HG03108 (cell line): ENCODE measurements around the gene PRAMEF2.
"Not testable (repeated sequence)": the region's sequence is repeated elsewhere in the genome, so short reads cannot be mapped to it uniquely, and the experiment has no call there.

Source experiments
- ATAC-seq: cut with Tn5 transposase; IDR thresholded peaks from one replicate; pipeline ENCODE4 v1.9.1; 2021; ENCODE audit warnings: moderate library complexity; ENCODE audit not compliant: unreplicated experiment

PRAMEF2 gene, protein sequence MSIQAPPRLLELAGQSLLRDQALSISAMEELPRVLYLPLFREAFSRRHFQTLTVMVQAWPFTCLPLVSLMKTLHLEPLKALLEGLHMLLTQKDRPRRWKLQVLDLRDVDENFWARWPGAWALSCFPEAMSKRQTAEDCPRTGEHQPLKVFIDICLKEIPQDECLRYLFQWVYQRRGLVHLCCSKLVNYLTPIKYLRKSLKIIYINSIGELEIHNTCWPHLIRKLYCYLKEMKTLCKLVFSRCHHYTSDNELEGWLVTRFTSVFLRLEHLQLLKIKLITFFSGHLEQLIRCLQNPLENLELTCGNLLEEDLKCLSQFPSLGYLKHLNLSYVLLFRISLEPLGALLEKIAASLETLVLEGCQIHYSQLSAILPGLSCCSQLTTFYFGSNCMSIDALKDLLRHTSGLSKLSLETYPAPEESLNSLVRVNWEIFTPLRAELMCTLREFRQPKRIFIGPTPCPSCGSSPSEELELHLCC

DNA sequence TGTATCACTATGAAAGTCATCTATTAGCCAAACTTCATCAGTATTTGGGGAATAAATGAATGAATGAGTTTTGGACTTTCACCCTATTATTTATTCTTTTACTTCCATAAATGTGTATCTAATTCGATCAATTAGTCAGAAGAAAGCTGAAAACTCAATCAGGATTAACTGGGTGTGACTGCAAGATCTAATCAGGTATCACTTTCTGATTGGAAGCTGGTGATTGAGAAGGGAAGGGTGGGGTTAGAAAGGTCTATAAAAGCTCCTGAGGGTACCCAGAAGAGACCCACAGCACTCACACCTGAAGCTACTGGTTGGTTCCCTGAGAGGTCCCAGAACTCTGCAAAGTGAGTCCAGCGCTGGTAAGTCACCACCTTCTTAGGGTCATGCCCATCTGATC is at the start of gene PRAMEF2:
PRAMEF2 (plus strand) TSS at position 301 of the 400 bp plus-strand sequence. CDS start 1,924 bp downstream, outside the sequence.
- not testable (repeated sequence) for ATAC-seq

DNA sequence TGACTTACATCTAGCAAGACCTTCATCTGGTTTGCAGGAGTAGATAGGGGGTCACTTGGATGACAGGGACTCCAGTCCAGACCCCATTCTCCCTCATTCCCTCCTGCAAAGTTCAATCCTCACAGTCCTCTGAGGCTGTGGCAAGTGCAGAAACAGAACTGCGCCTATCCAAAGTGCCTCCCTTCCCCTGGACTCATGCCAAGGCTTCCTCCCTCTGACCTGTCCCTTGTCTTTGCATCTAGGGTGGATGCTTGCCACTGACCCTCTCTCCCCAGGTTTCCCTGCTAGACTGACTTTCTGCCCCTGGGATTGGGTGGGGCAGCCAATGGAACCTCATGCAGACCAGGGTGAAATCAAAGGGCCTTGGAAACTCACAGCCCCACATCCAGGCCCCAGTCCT is 47.0 kb upstream of the PRAMEF2 start:
- no peak for ATAC-seq

DNA sequence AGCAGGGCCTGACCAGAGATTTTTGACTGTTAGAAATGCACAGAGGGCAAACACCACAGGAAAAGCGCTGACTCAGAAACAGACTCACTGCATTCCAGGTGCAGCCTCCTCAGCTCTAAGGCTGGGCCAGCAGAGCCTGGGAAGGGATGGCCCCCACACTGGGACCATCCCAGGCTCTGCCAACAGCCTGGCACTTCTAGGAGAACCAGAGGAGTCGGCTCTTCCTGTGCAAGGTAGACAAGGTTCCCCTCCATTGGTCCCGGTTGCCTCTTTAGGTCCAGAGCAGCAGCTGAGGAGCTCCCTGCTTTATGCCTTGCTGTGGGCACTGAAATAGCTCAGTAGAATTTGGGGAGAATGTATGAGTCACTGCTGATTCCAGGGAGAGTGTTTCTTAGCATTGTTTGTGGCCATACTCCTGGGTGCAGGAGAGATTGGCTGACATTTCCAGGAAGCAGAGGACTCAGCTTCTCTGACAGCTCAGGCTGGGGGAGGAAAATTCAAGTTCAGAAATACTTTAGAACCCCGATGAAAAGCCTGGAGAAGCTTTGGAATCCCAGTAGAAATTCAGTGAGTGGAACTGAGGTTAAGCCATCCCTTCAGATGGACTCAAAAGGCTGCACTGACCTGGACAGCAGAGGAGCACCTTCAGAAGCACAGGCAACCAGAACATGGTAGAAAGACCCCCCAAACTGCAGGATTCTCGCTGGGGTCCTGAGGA is 46.0 kb upstream of the PRAMEF2 start:
- no peak for ATAC-seq

DNA sequence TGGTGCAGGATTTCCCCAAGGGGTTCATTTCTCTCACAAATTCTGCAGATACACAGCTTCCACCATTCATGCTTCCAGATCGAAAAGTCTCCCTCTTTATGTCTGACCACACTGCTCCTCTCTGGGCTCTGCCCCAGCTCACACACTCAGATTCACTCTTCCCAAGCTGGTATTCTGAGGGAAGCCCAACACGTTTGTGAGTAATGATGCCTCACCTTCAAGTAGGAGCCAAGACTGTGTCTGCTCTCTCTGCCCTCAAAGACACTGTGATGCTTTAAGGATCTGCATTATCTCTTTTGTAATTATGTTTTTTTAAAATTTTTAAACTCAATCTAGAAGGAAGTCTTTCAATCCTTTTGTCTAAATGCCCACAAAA is 45.5 kb upstream of the PRAMEF2 start:
- no peak for ATAC-seq

DNA sequence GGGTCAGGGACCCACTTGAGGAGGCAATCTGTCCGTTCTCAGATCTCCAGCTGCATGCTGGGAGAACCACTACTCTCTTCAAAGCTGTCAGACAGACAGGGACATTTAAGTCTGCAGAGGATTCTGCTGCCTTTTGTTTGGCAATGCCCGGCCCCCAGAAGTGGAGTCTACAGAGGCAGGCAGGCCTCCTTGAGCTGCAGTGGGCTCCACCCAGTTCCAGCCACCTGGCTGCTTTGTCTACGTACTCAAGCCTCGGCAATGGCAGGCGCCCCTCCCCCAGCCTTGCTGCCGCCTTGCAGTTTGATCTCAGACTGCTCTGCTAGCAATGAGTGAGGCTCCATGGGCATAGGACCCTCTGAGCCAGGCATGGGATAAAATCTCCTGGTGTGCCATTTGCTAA is 37.8 kb upstream of the PRAMEF2 start:
- ATAC-seq, result not testable (repeated sequence)

DNA sequence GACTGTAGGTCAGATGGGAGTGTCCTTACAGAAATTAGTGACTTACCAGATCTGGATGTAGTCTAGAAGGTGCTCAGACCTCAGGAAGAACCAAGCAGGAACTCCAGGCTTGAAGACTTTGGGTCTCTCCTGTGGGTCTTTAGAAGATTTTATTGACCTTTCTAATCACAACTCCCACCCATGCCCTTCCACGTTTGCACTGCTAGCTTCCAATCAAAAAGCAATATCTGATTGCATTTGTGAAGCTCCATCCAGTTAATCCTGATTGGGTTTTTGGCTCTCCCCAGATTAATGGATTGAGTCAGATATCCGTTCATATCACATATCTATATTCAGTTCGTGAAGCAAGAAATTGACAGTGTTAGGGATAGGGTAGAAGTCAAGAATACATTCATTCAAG is 25.6 kb upstream of the PRAMEF2 start, which contains the start of gene PRAMEF11:
PRAMEF11 (minus strand) TSS at position 101 of the 400 bp plus-strand sequence. CDS start 2,621 bp downstream, outside the sequence.
- not testable (repeated sequence) for ATAC-seq

DNA sequence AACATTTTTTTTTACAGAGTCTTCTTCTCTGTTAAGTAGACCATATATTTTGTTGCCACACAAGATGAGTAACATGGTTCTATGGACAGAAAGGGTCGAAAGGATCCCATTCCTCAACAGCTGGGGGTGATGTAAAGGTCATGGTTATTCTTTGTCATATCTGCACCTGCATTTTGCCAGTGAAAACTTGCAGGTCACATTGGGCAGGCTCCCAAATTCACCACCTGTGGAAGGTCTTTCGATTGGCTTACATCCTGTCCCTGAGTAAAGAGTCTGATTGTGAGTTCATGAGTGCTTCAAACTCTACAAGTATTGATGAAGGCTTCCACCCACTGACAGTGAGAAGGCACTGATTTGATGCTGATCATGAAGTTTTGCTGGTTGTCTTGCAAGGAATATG is 23.6 kb upstream of the PRAMEF2 start:
- not testable (repeated sequence) for ATAC-seq

DNA sequence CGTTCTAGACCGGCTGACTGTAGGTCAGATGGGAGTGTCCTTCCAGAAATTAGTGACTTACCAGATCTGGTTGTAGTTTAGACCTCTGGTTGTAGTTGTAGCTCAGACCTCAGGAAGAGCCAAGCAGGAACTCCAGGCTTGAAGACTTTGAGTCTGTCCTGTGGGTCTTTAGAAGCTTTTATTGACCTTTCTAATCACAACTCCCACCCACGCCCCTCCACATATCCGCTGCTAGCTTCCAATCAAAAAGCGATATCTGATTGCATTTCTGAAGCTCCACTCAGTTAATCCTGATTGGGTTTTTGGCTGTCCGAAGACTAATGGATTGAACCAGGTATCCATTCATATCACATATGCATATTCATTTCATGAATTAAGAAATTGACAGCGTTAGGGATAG is 8.3 kb upstream of the PRAMEF2 start, which contains the start of gene HNRNPCL1:
HNRNPCL1 (minus strand) TSS at position 101 of the 400 bp plus-strand sequence. CDS start 431 bp downstream, outside the sequence.
- ATAC-seq, result not testable (repeated sequence)

DNA sequence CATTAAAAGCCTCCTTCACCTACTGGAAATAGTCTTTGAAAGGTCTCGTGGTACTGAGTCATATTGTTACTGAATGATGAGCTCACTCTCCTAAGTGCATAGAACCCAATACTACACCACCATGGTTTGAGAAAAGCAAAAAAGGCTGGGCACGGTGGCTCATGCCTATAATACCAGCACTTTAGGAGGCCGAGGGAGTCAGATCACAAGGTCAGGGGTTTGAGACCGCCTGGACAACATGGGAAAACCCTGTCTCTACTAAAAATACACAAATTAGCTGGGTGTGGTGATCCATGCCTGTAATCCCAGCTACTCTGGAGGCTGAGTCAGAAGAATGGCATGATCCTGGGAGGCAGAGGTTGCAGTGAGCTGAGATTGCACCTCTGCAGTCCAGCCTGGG is 5.1 kb upstream of the PRAMEF2 start:
- ATAC-seq, result no peak

DNA sequence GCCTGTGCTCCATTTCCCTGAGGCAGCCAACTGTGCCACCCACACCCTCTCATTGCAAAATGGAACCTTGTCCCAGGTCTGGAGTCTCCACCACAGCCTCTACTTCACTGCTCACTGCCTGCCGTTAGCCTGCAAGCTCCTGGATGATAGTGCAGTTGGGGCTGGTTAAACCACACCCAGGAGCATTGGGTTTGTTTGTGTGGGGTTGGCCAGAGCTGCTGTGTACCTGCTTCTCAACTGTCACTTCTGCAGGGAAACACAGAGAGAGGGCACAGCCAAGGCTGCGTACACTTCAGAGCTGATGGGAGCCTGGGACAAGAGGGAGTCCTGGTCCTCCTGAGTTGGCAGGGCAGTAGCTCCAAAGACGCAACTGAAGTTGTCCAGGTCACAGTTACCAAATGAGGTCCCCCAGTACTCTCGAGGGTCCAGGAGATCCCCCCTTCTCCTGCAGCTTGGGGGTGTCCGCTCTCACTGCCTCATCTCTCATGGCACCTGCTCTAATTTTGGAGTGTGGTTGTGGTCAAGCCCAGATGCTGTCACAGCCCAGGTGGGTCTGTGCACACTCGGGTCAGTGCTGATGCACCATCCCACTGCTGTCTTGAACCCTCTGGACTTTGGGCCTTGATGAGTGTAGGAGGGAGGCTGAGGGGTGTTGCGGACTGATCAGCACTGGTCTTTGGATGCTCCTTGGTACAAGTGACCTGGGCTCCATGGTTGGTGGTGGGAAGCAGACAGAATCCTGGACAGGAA is 6.4 kb downstream of the PRAMEF2 start:
- ATAC-seq, result not testable (repeated sequence)

DNA sequence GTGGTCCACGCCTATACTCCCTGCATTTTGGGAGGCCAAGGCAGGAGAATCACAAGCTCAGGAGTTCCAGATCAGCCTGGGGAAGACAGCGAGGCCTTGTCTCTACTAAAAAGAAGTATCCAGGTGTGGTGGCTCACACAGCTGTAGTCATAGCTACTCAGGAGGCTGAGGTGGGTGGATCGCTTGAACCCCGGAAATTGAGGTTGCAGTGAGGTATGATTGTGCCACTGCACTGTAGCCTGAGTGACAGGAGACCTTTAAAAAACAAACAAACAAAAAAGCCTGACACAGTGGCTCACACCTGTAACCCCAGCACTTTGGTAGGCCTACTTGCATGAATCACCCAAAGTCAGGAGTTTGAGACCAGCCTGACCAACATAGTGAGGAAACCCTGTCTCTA is 21.6 kb downstream of the PRAMEF2 start:
- not testable (repeated sequence) for ATAC-seq

DNA sequence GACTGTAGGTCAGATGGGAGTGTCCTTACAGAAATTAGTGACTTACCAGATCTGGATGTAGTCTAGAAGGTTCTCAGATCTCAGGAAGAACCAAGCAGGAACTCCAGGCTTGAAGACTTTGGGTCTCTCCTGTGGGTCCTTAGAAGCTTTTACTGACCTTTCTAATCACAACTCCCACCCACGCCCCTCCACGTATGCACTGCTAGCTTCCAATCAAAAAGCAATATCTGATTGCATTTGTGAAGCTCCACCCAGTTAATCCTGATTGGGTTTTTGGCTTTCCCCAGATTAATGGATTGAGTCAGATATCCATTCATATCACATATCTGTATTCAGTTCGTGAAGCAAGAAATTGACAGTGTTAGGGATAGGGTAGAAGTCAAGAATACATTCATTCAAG is 29.2 kb downstream of the PRAMEF2 start, which contains the start of gene PRAMEF4:
PRAMEF4 (minus strand) TSS at position 101 of the 400 bp plus-strand sequence. CDS start 2,807 bp downstream, outside the sequence.
- not testable (repeated sequence) for ATAC-seq

DNA sequence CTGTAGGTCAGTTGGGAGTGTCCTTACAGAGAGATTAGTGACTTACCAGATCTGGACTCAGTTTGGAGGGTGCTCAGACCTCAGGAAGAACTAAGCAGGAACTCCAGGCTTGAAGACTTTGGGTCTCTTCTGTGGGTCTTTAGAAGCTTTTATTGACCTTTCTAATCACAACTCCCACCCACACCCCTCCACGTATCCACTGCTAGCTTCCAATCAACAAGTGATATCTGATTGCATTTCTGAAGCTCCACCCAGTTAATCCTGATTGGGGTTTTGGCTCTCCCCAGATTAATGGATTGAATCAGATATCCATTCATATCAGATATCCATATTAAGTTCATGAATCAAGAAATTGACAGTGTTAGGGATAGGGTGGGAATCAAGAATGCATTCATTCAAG is 41.3 kb downstream of the PRAMEF2 start, which contains the start of gene PRAMEF10:
PRAMEF10 (minus strand) TSS at position 101 of the 400 bp plus-strand sequence. CDS start 2,423 bp downstream, outside the sequence.
- not testable (repeated sequence) for ATAC-seq

DNA sequence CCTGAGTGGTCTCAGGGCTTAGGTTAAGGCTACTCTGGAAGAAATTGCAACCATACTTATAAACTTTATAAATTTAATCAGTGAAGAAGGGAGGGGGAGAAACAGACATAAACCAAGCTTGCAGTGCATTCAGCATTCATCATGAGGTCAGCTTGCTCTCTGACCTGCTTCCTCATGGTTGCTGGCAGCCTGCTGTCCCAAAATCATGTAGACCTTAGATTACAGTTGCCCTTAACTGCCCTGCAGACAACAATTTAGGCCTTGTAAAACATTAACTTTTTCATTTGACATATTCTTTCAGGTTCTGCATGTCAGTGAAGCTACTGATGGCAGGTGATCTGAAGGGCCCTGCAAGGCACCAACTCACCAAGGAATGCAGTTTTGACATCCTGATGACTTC is 42.3 kb downstream of the PRAMEF2 start:
- not testable (repeated sequence) for ATAC-seq

DNA sequence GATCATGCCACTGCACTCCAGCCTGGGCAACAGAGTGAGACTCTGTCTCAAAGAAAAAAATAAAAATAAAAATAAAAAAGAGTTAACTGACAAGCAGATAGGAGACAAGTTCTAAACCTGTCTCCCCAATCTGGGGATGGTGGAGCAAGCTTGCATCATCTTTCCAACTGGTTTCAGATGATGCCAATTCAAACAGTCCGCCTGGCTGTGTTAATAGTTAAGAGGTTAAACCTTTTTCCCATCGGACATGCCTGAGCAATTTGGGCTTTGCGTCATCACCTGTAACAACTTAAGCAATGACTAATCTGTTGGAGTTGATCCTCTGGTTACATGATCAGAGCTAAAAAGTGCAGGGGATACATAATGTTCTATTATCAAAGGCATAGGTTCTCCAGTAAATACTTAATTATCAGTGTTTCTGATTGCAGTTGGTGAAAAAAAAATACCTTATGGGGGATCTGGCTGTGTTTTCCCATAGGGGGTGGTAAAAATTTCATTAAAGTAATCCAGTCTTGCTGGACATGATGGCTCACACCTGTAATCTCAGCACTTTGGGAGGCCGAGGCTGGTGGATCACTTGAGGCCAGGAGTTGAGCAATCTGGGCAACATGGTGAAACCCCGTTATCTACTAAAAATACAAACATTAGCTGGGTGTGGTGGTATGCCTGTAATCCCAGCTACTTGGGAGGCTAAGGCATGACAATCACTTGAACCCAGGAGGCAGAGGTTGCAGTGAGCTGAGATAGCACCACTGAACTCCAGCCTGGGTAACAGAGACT is 47.1 kb downstream of the PRAMEF2 start:
- ATAC-seq, result not testable (repeated sequence)
